ENCODE results near the gene ABLIM2. TPM values are rescaled to one million over a fixed set of nuclear protein-coding genes. Genes with fewer than 3 reads are reported as not detected.

Gene ABLIM2
- total and polyA plus RNA-seq, 10 of the 15 experiments (the other 5 are each of a cell fraction or from before 2014, with no cell fraction given) = 0.03 to 0.15 (median 0.05) TPM; not detected in 7

DNA sequence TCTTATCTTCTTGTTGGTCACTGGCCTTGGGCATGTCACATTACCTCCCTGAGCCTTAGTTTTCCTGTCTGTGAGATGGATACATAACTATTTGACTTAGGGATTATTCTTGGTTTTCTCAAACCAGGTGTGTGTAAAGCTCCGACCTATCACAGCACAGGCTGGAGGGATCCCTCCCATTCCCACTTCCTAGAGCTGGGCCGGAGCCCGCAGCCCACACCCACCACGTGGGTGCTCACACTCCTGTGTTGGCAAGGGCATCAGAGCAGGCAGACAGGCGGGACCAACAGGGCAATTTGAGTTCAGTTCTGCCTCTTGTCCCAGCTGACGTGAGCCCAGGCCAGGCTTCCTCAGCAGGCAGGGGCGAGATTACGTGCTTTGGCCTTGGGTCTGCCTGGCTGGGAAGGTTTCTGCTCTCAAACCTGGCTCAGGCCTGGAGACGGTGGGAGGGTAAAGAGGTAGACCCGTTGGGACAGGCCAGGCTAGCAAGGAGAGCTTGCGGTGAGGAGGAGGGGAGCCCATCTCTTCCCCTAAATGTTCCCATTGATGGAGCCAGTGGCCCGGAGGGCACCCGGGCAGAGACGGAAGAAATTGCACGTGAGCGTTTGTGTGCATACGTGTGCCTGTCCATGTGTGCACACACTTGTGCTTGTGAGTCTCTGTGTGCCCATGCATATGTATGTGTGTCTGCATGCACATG, 39.7 kb upstream of the ABLIM2 start:
- peak overlapping the region; percentile 100 for H3K4me2 ChIP-seq (ENCODE audit: control insufficient read depth, insufficient read depth)
- intact Hi-C loops (cut with micrococcal nuclease; ENCODE audit: unreplicated experiment) = no loop called here
- FAIRE-seq (no peak), DNase-seq (ENCODE audit: low read depth, low spot score) (peak; percentile 30), ATAC-seq (no peak)
- H3K4me1 ChIP-seq (ENCODE audit: control insufficient read depth, insufficient read depth, low read length) = peaks cover 39% of the 10 kb centered on the region
- no peaks in the 10 kb centered on the region for H3K9me3 ChIP-seq (replicated peaks; ENCODE audit: control insufficient read depth, insufficient read depth, low read length)
- peak overlapping the region; percentile 16 for H2AFZ ChIP-seq (ENCODE audit: control insufficient read depth, low read depth, low read length)
- H3K79me2 ChIP-seq (ENCODE audit: control insufficient read depth, insufficient read depth, low read length) = peaks cover 43% of the 10 kb centered on the region
- ChIA-PET CTCF (interaction anchor here (0.6 to 3.7 kb wide), 5 partner anchors 18 to 555 kb away, joined by 3 to 33 read pairs (median 8); no protein-coding TSS in a partner anchor), SMC1A (ENCODE audit: uncharacterized antibody, unreplicated experiment) (interaction anchor here (2.0 to 2.2 kb wide), 3 partner anchors 22 to 44 kb away, joined by 6 to 19 read pairs (median 6); no protein-coding TSS in a partner anchor), RAD21 (ENCODE audit: unreplicated experiment) (interaction anchor here (0.9 to 4.4 kb wide), 9 partner anchors 8 to 192 kb away, joined by 3 to 28 read pairs (median 4); no protein-coding TSS in a partner anchor), POLR2A (interaction anchor here (0.8 to 1.8 kb wide), 6 partner anchors 23 to 238 kb away, joined by 3 to 10 read pairs (median 5); partner anchors contain the start of gene ABLIM2)
- in situ Hi-C loops (cut with MboI) = no loop called here
- no peaks in the 10 kb centered on the region for H4K20me1 ChIP-seq (ENCODE audit: control insufficient read depth, insufficient read depth)
- 31% methylated on average over 17 of the region's 17 CpGs for WGBS (ENCODE audit: insufficient coverage, insufficient replicate concordance, low lambda C conversion rate, missing lambda C conversion rate)
- TF ChIP-seq BHLHE40 (IDR thresholded peaks at IDR 0.05; ENCODE audit: borderline replicate concordance in 1 of 2, low read depth in 2 of 2, low read length in 1 of 2) (peak in 1 of 2 experiments; percentile 31; a peak in 1 of 4 replicates), ZZZ3 (IDR thresholded peaks at IDR 0.05; ENCODE audit: control insufficient read depth, insufficient read length, low read depth) (no peak), POU2F2 (IDR thresholded peaks at IDR 0.05; ENCODE audit: borderline replicate concordance, low read depth, low read length) (peak; percentile 96; the same call in 2 of the 3 replicates), TCF12 (IDR thresholded peaks at IDR 0.05; ENCODE audit: low read depth, low read length) (no peak)
- TF ChIP-seq, protein P1, sequence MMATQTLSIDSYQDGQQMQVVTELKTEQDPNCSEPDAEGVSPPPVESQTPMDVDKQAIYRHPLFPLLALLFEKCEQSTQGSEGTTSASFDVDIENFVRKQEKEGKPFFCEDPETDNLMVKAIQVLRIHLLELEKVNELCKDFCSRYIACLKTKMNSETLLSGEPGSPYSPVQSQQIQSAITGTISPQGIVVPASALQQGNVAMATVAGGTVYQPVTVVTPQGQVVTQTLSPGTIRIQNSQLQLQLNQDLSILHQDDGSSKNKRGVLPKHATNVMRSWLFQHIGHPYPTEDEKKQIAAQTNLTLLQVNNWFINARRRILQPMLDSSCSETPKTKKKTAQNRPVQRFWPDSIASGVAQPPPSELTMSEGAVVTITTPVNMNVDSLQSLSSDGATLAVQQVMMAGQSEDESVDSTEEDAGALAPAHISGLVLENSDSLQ (IDR thresholded peaks at IDR 0.05) = peak; percentile 16; the same call in 1 of the 2 replicates
- BruUV-seq (replicated peaks) = no TSS peak
- H3K36me3 ChIP-seq (ENCODE audit: control insufficient read depth in 2 of 2, insufficient read depth in 2 of 2, low read length in 1 of 2) = no peaks in the 10 kb centered on the region
- no peaks in the 10 kb centered on the region for H3K27me3 ChIP-seq (replicated peaks in 1 of 2; ENCODE audit: control insufficient read depth in 2 of 2, insufficient read depth in 2 of 2, low read length in 1 of 2)
- peak overlapping the region; percentile 94 for H3K27ac ChIP-seq (ENCODE audit: control insufficient read depth, insufficient read depth)
- H3K4me3 ChIP-seq = no peak overlapping the region
- no peak overlapping the region for H3K9ac ChIP-seq (ENCODE audit: control insufficient read depth, insufficient read depth, low read length)
